ENCODE results near the gene ADK. TPM values are rescaled to one million over a fixed set of nuclear protein-coding genes. Genes with fewer than 3 reads are reported as not detected.
A peak's percentile ranks its signal among the peaks of the same experiment; 100 is the strongest.

The ADK gene
- total RNA-seq, 1 experiment from 2014 or later = 33.6 TPM

DNA sequence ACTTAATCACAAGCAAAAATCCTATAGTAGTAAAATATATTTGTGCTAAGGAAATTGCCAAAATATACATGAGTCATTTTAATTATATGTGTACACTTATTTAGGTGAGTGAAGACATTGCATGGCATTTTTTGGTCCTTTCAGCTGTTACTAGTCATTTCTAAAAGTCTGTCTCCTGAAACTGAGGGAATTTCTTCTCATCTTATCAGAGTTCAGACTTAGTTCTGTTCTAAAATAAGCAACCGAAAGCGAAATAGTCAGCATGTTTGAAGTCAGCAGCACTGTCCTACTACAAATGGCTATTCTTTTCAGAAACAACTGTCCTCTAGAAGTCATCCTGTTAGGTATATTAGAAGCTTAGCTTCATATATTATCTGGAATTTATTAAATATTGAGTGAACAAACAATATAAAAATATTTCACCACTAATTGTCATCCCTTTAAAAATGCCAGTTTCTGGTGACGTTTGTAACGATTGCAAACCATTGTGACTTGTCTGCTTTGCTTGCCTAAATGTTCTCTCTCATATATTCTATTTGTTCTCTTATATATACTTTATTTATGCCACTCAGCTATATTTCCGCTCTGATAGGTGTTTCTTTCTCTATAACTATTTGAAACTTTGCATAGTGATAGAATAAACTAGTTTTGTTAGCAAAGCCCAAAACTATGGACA, 448.0 kb downstream of the ADK start:
- DNase-seq (ENCODE audit: low read depth) = peak; percentile 13

DNA sequence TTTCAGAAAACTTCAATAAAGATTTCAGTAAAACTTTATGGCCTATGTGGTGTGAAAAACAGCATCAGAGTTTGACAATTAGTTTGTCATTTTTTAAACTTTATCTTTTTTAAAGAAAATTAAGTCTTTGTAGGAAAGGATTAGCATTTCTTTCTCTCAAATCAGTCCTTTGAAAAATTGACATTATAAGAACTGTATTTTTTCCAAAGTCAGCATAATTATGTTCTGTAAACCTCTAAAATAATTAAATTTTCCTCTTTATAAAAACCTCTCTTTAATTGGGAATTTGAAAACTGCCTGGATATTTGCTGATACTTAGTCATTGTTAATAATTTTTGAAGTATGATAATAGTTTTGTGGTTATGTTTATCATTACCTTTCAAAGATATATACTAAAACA, 448.7 kb downstream of the ADK start:
- DNase-seq (ENCODE audit: low read depth) = no peak

DNA sequence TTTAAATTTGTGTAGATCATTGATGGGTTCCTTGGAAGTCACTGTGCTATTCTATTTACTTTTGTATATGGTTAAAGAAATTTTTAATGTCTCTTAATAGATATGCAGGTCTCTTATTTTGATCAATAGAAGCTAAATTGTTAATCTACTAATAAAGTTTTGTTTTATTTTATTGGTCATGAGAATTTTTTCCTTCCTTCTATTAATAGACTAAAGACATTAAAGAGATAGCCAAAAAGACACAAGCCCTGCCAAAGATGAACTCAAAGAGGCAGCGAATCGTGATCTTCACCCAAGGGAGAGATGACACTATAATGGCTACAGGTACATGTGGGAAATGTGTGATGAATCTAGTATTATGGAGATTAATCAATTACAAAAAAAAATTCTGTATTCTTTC, 449.1 kb downstream of the ADK start:
- no peak for DNase-seq (ENCODE audit: low read depth)

DNA sequence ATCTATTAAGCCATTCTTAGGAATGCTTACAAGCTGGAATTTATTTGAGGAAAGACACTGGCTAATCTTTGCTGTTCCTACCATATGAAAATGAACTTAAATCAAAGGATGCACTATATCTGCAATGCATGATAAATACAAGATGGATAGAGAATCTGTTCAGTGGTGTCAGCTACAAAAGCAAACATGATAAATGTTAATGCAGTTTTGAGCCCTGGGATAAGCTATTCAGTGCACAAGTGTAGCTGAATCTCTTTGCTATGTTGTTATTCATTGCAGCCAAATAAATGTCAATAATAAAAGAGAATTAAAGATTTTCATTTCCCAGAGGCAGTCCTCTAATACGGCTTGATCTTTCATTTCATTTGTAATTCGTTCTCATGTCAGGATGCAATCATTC, 451.6 kb downstream of the ADK start:
- DNase-seq (ENCODE audit: low read depth) = no peak

DNA sequence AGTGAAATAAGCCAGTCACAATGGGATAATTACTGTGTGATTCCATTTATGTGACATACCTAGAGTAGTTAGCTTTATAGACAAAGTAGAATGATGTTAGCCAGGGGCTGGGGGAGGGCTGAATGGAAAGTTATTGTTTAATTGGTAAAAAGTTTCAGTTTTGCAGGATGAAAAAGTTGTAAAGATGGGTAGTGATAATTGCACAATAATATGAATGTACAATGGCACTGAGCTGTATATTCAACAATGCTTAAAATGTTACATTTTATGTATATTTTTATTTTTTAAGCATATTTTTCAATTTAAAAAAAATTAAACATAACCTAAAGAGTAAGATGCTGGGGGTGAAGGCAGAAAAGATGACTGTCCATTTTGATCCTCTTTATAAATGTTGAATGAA, 459.3 kb downstream of the ADK start:
- no peak for DNase-seq (ENCODE audit: low read depth)

DNA sequence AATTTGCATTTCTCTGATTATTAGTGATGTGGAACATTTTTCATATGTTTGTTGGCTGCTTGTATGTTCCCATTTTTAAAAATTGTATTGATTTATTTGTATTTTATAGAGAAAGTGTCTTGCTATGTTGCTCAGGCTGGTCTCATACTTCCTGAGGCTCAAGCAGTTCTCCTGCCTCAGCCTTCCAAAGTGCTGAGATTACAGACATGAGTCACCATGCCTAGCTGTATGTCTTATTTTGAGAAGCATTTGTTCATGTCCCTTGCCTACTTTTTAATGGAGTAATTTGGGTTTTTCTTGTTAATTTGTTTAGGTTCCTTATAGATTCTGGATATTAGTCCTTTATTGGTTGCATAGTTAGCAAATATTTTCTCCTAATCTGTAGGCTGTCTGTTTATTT, 461.2 kb downstream of the ADK start:
- peak; percentile 21 for DNase-seq (ENCODE audit: low read depth)

DNA sequence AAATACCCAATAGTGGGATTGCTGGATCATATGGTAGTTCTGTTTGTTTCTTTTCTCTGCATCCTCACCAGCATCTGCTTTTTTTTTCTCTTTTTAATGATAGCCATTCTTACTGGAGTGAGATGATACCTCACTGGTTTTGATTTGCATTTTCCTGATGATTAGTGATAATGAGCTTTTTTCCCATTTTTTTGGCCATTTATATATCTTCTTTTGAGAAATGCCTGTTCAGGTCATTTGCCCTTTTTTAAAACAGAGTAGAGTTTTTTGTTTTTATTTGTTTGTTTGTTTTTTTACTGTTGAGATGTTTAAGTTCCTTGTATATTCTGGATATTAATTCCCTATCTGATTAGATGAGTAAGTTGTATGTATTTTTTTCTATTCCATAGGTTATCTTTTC, 469.6 kb downstream of the ADK start:
- DNase-seq (ENCODE audit: low read depth) = no peak

DNA sequence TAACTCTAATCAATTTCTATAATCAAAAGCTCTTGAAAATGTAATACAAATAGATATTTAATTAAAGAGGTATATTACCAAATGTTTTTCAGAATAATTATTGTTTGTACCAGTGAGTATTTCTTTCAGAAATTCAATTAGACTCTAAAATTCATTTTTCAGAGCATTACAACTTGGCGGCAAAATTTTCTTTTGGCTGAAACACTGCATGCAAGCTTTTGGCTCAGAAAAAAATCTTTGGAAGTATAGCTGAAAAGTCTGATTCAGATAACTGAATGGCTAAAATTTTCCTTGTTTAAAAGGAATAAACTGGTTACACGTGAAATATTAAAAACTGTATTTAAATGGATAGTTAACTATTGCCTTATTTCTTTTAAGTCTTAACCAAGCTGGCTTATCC, 472.8 kb downstream of the ADK start:
- DNase-seq (ENCODE audit: low read depth) = no peak

DNA sequence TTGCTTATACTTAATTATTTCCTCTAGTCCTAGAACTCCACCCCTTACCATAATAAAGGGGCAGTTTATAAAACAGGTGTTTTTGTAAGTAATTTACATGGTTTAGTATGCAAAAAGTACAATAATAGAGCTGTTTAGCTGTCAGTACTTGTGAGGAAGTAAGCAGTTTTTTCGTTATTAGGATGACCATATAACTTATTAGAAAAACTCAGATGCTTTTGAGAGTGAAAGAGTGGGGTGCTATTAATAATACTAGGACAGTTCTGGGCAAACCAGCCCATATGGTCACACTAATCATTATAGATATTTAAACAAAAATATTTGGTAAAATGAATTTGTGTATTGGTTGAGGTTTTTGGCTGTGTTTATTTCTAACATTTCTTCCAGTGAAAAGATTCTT, 473.5 kb downstream of the ADK start:
- no peak for DNase-seq (ENCODE audit: low read depth)

DNA sequence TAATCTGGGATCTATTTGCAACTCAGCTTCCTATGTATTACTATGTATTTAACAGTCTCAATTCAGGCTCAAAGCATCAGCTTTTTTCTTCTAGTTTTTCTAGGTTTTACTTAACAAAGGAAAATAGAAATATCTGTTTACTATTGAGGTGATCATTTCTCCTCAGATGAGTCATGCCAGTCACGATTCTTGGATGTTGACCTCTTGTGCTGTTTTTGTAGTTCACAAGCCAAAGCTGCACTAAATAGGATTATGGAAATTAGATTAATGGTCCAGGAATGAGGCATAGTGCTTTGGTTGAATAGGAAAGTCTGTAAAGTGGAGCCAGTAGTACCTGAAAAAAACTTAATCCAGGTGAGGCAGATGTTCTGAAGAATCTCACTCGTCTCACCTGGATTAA, 477.1 kb downstream of the ADK start:
- peak; percentile 11 for DNase-seq (ENCODE audit: low read depth)

DNA sequence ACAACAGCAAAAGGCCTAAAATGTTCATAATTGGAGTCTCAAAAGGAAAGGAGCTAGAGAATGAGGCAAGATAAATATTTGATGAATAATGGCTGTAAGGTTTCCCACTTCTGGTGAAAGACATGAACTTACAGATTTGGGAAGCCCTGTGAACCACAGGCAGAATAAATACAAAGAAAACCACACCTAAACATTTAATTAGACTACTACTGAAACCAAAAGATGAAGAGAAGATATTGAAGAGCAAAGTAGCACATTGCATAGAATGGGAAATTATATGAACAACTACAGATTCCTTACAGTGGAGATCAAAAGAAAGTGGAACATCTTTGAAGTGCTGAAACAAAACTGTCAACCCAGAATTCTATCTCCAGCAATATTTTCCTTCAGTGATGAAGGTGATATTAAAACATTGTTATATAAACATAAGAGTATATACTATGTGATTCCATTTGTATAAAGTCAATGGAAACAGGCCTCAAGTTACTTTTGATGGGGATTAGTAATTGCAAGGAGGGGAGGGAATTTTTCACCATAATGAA, 484.0 kb downstream of the ADK start:
- no peak for DNase-seq (ENCODE audit: low read depth)

DNA sequence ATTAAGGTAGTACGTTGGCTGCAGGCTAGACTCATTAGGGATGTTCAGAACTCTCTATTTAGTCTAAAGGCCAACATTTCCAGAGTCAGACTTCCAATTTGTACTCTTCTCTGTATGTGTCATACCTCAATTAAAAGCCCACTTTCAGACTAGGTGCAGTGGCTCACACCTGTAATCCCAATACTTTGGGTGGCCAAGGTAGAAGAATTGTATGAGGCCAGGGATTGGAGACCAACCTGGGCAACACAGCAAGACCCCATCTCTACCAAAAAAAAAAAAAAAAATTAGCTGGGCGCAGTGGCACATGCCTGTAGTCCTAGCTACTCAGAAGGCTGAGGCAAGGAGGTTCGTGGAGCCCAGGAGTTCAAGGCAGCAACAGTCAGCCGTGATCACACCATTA, 484.6 kb downstream of the ADK start:
- DNase-seq (ENCODE audit: low read depth) = no peak

DNA sequence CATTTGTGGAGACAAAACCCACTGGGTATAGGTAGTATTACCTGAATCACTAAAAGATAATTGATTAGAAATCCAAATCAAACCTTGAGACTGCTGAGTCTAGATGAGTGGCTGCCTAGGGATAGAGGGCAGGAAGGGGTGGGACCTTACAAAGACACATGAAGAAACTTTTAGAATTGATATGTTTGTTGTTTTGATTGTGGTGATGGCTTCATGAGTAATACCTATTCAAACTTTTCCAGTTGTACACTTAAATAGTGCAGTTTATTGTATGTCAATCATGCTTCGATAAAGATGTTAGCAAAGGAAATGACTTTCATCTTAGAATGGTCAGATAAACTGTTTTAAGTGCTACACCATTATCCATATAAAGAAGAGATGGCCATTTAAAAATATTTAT, 486.7 kb downstream of the ADK start:
- no peak for DNase-seq (ENCODE audit: low read depth)

DNA sequence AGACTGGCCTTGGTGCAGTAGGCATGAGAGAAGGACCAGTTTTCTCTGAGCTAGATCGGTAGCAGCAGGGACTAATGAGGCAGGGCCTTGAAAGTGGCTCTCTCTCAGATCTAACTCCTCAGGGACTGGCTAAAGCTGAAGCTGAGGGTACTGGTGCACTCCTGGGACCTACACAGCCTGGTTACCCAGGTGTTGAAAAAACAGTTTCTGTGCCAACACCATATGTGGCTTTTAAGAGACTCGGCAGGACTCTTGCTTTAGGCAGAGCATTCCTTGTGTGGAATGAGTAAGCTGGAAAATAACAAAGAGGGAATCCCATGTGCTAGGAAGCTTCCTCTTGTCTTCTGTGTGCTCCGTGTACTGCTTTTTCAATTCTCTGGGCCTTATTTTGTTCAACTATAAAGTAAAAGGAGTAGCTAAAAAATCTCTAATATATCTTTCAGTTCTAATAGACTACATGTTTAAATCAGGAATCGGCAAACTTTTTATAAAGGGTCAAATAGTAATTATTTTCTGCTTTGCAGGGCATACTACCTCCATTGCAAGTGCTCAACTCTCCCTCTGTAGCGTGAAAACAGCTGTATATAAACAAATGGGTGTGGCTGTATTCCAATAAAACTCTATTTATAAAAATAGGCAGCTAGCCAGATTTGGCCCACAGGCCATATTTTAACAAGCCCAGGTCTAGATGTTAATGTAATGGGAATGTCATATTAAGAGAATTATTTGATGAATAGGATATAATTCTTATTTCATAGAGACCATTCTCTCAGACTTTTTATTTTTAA, 489.3 kb downstream of the ADK start:
- DNase-seq (ENCODE audit: low read depth) = peak; percentile 8

DNA sequence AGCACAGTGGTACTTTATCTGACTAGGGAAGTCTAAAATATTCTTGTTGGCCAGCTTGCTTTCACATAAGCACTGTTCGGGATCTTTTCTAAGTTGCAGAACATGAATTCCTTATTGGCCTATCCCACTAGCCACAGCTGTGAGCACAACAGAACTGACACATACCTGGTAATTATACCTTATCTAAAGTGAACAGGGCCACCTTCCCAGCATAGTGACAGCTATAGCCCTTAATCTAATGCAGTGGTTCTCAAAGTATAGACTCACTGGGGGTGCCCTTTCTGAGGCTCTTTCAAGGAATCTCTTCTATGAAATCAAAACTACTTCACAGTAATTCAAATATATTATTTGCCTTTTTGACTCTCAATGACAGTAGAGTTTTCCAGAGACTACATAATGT, 490.6 kb downstream of the ADK start:
- DNase-seq (ENCODE audit: low read depth) = no peak

DNA sequence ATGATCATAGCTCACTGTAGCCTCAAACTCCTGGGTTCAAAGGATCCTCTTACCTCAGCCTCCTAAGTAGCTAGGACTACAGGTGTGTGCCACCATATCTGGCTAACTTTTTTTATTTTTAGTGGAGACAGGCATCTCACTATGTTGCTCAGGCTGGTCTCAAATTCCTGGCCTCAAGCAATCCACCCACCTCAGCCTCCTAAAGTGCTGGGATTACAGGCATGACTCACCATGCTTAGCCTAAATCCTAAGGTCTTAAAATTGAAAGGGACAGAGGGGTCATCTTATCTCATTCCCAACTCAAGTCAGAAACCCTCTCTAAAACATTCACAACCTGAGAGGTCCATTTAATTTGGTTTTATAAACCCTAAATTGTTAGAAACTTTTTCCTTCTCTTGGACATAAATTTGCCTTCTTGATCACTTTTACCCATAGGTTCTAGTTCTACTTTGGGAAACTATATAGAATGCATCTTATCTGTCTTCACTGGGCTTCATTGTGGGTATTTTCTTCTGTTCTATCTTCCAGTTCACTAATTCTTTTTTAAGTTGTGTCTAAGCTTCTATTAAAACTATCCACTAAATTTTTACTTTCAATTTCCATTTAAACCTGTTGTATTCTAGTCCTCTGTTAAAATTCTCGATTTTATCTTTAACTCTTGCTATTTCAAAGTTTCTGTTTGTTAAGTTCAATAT, 492.0 kb downstream of the ADK start:
- no peak for DNase-seq (ENCODE audit: low read depth)

DNA sequence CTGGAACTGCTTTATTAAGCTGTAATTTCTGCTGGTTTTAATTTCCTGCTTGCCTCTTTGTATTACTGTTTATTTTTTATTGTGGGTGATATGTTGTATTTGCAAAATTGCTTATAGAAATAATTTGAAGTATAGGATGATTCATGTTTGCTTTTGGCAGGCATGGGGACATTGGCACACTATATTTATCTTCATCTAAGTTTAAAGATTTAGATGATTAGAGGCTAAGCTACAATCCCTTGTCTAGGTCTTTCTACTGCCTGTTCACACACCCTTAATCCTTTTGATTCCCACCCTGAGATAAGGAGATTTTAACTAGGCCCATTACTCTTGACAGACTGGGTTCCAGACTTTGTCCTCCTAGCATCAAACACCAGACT, 492.6 kb downstream of the ADK start:
- DNase-seq (ENCODE audit: low read depth) = no peak

DNA sequence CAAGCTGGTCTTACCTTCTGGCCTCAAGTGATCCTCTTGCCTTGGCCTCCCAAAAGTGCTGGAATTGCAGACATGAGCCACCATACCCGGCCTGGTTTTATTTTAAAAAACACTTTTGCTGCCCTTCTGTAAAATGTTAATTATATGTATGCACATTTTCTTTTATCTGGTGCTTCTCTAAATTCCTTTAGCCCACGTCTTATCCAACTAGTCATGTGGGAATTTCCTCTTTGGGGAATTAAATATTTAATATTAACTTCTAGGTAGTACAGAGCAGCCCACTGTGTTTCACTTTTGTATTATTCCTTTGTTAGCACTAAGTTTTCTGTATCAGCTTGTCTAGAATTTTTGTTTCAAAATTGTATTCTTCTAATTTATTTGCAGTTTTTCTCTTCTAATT, 493.7 kb downstream of the ADK start:
- DNase-seq (ENCODE audit: low read depth) = no peak

DNA sequence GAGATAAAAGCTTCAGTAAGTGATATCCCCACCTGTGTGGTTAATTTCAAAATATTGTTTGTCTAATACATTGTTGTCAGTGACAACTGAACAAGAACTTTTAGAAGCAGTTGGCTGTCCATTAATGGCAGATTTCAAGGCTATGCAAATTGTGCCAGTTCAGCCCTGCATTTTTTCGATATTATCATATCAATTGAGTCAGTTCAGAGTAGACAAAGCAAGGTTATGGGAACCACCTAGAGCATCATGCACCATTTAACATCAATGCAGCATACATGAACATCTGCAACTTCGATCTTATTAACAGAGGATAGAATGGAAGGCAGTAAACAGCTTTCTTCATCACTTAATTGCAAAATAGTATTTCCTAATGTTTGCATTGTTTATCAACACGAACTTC, 494.7 kb downstream of the ADK start:
- DNase-seq (ENCODE audit: low read depth) = no peak

DNA sequence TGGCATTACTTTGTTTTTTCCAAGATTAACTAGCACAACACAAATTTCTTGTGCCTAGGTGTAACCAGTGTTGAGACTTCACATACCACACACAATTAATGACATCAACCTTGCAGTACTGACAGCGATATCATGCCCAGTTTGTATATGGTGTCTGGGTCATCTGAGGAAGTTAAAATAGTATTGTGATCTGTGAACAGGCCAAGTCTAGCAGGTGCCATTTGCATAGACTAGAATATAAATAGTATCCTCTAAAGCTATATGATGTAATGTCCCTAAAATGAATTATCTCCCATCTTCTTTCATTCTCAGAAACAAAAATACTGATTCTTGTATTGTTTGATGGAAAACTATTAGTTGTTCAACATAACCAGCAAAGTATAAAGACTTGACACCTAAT, 499.6 kb downstream of the ADK start:
- no peak for DNase-seq (ENCODE audit: low read depth)

DNA sequence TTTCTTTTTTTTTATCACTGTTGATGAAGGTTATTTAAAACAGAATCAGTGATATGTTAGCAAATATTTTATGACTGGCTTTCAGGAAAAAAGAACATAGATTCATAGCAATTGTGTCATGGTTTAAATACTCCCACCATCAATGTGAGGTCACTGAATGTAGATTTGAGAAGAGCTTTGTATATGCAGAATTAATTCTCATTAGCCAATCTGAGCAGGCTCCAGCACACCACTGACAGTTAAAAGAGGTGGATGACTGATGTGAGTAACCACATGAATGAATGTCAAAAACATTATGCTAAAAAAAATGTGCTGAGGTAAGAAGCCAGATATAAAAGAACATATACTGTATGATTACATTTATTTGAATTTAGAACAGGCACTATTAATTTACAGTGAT, 500.5 kb downstream of the ADK start:
- DNase-seq (ENCODE audit: low read depth) = no peak

DNA sequence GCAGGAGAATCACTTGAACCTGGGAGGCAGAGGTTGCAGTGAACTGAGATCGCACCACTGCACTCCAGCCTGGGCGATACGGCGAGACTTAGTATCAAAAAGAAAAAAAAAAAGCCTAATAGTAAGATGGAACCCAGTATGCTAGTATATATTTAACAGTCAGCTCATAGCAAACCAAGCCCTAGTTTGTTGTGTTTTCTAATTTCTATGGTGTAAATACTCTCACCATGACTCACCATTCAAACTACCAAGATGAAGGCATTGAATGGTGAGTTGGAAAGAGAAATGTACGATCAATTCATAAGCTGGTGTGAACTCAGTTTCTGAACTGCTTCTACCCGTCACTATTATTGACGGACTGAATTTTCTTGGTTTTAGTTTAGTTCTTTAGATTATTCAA, 501.6 kb downstream of the ADK start:
- peak; percentile 11 for DNase-seq (ENCODE audit: low read depth)

DNA sequence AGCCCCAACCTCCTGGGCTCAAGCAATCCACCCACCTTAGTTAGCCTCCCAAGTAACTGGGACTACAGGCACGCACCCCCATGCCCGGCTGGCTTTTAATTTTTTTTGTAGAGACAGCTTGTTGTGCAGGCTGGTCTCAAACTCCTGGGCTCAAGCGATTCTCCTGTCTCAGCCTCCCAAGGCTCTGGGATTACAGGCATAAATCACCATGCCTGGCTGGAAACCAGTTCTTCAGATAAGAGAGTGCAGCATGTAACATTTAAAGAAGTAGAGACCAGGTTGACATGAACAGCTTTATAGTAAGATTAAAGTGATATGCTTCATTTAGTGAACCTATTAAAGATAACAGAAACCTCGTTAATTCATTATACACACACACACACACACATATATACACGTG, 507.5 kb downstream of the ADK start:
- DNase-seq (ENCODE audit: low read depth) = no peak

Data from LHCN-M2 (cell line).